Measurements from ENCODE around the gene ZHX3. TPM values are rescaled to one million over a fixed set of nuclear protein-coding genes. Genes with fewer than 3 reads are reported as not detected.

Gene ZHX3
- total and polyA plus RNA-seq, 10 of the 15 experiments (the other 5 are each of a cell fraction or from before 2014, with no cell fraction given): 1.3 to 14.0 (median 5.0) TPM

GRCh38 chr20:41335591-41335990 is 18.1 kb upstream of the ZHX3 start (continued):
- no peak for TF ChIP-seq RB1 (IDR thresholded peaks at IDR 0.05; ENCODE audit: borderline replicate concordance)
- TF ChIP-seq IKZF2 (IDR thresholded peaks at IDR 0.05): no peak
- no peak for TF ChIP-seq SRF (IDR thresholded peaks at IDR 0.05; ENCODE audit: low read depth in 2 of 2, low read length in 2 of 2)
- TF ChIP-seq, protein P1, sequence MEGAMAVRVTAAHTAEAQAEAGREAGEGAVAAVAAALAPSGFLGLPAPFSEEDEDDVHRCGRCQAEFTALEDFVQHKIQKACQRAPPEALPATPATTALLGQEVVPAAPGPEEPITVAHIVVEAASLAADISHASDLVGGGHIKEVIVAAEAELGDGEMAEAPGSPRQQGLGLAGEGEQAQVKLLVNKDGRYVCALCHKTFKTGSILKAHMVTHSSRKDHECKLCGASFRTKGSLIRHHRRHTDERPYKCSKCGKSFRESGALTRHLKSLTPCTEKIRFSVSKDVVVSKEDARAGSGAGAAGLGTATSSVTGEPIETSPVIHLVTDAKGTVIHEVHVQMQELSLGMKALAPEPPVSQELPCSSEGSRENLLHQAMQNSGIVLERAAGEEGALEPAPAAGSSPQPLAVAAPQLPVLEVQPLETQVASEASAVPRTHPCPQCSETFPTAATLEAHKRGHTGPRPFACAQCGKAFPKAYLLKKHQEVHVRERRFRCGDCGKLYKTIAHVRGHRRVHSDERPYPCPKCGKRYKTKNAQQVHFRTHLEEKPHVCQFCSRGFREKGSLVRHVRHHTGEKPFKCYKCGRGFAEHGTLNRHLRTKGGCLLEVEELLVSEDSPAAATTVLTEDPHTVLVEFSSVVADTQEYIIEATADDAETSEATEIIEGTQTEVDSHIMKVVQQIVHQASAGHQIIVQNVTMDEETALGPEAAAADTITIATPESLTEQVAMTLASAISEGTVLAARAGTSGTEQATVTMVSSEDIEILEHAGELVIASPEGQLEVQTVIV (IDR thresholded peaks at IDR 0.05; ENCODE audit: borderline replicate concordance, partially characterized antibody): no peak
- TF ChIP-seq BCL11A (IDR thresholded peaks at IDR 0.05; ENCODE audit: low read depth, low read length): no peak
- TF ChIP-seq TBL1XR1 (IDR thresholded peaks at IDR 0.05; ENCODE audit: low read depth, low read length): no peak

DNA sequence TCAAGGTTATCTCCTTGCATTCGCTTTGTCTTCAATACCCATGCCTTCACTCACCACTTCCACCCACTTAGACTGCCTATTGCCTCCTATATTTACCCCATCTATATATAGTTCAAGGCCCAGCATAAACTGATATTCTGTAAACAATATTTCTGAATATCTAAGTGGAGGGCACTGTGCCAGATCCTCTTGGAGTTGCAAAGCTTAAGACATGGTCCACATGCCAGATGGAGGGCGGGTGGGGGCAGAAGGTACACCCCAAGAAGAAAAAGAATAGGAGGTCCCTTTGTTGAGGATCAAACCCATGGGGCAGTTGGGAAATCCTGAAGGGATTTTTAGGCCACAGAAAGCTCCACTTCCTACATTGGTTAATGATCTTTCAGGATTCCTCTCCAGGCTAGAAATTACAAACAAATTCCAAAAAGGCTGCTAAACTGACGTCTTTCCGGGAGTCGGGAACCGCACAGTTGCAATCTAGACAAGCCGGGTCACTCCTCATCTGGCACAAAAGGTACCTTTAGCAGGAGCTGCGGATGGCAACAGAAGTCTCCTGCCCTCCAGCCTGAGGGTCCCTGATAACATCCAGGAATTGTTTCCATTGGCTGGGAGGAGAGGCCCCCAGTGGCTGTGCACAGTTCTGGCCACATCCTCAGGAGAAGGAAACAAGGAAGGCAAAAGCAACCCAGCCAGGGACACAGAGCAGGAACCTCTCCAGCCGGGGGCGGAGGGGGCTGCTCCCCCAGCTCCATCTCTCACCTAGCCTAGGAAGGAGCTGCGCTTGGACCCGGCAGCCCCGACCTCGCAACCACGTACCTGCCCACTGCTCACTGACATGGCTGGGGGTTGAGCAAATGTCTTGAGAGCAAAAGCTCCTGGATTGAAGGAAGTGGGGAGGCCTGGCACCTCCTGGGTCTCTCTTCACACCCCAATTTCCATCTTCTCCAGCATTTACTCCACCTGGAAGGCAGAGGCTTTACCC is 17.2 kb upstream of the ZHX3 start:
- intact Hi-C loops (cut with micrococcal nuclease; ENCODE audit: unreplicated experiment) (loop anchor here (5.0 kb wide), 1 partner anchor 87 kb away; no protein-coding TSS in a partner anchor), in situ Hi-C loops (cut with MboI) (no loop called here)
- H4K20me1 ChIP-seq (ENCODE audit: control insufficient read depth, insufficient read depth): no peaks in the 10 kb centered on the region
- H3K27ac ChIP-seq (ENCODE audit: control insufficient read depth, insufficient read depth): no peak overlapping the region
- SMC1A ChIA-PET (ENCODE audit: uncharacterized antibody, unreplicated experiment): interaction anchor here (1.1 to 1.2 kb wide), 3 partner anchors 83 to 352 kb away, joined by 3 to 4 read pairs (median 3); no protein-coding TSS in a partner anchor
- RAD21 ChIA-PET (ENCODE audit: unreplicated experiment): no interaction called here
- 74% methylated on average over 15 of the region's 15 CpGs for WGBS (ENCODE audit: insufficient coverage, insufficient replicate concordance, low lambda C conversion rate, missing lambda C conversion rate)
- ATAC-seq (no peak), DNase-seq (ENCODE audit: low read depth, low spot score) (no peak), FAIRE-seq (no peak)
- H3K4me2 ChIP-seq (ENCODE audit: control insufficient read depth, insufficient read depth): no peak overlapping the region
- no TSS peak for BruUV-seq (replicated peaks)
- no peak overlapping the region for H3K9ac ChIP-seq (ENCODE audit: control insufficient read depth, insufficient read depth, low read length)
- POLR2A ChIA-PET: no interaction called here
- H3K36me3 ChIP-seq (ENCODE audit: control insufficient read depth in 2 of 2, insufficient read depth in 2 of 2, low read length in 1 of 2): no peaks in the 10 kb centered on the region
- no peaks in the 10 kb centered on the region for H3K27me3 ChIP-seq (replicated peaks in 1 of 2; ENCODE audit: control insufficient read depth in 2 of 2, insufficient read depth in 2 of 2, low read length in 1 of 2)
- peaks cover 1% of the 10 kb centered on the region for H3K4me1 ChIP-seq (ENCODE audit: control insufficient read depth, insufficient read depth, low read length)
- H3K9me3 ChIP-seq (replicated peaks; ENCODE audit: control insufficient read depth, insufficient read depth, low read length): no peaks in the 10 kb centered on the region
- no peak overlapping the region for H3K4me3 ChIP-seq
- H3K79me2 ChIP-seq (ENCODE audit: control insufficient read depth, insufficient read depth, low read length): no peaks in the 10 kb centered on the region
- H2AFZ ChIP-seq (ENCODE audit: control insufficient read depth, low read depth, low read length): no peak overlapping the region
- no peak for TF ChIP-seq TBL1XR1 (IDR thresholded peaks at IDR 0.05; ENCODE audit: low read depth, low read length)
- no peak for TF ChIP-seq MTA3 (IDR thresholded peaks at IDR 0.05; ENCODE audit: borderline replicate concordance, low read length)
- TF ChIP-seq RCOR1 (conservative IDR thresholded peaks at IDR 0.05; ENCODE audit: low read depth, low read length): no peak
- TF ChIP-seq ZNF384 (IDR thresholded peaks at IDR 0.05; ENCODE audit: borderline replicate concordance, low read depth, low read length): no peak
- CTCF ChIA-PET: no interaction called here
